IMR-90 (cell line): Measurements from ENCODE around the gene PCDHGA3. TPM values are rescaled to one million over a fixed set of nuclear protein-coding genes. Genes with fewer than 3 reads are reported as not detected.

Experiments
- ATAC-seq: fragments of 200-7000 bp; cut with Tn5 transposase; 2 replicates; pipeline ENCODE4 v1.9.1; 2020; ENCODE audit warnings: low read depth, mild to moderate bottlenecking, moderate library complexity
- BruUV-seq: library from RNA; stranded (reverse); fragments of 400-500 nt; replicated peaks from 2 replicates; lab custom pipeline; 2021; lab: Mats Ljungman, UMichigan
- CTCF ChIA-PET: fragments of 300-600 bp; formaldehyde crosslinking; extraction: SDS; loops from one replicate; lab custom pipeline; 2021; ENCODE audit warnings: antibody characterized with exemption; lab: Yijun Ruan, JAX
- POLR2A ChIA-PET: fragments of 300-600 bp; sonication (Branson Sonifier 250); formaldehyde crosslinking; loops from one replicate; lab custom pipeline; 2022; ENCODE audit warnings: antibody characterized with exemption; ENCODE audit not compliant: unreplicated experiment; lab: Charles Lee
- DNase-seq: peaks from one replicate; pipeline ENCODE4 v3.0.0; 2013
- H2AFZ ChIP-seq: replicated peaks from 2 replicates; pipeline ENCODE3; 2013; ENCODE audit warnings: low read length, mild to moderate bottlenecking; ENCODE audit not compliant: poor library complexity
- H2AK5ac ChIP-seq: 2 replicates; pipeline ENCODE4 v1.6.1; 2013; ENCODE audit warnings: low read depth, low read length, inconsistent platforms
- H2AK9ac ChIP-seq: replicated peaks from 2 replicates; pipeline ENCODE3; 2013; ENCODE audit warnings: mild to moderate bottlenecking, low read depth, low read length, moderate library complexity; ENCODE audit not compliant: poor library complexity
- H2BK120ac ChIP-seq: 2 replicates; pipeline ENCODE4 v1.6.1; 2013; ENCODE audit warnings: low read depth, low read length, inconsistent platforms
- H2BK15ac ChIP-seq: 3 replicates; pipeline ENCODE4 v1.6.1; 2013; ENCODE audit warnings: low read depth, low read length, inconsistent platforms
- H2BK20ac ChIP-seq: 2 replicates; pipeline ENCODE4 v1.6.1; 2013; ENCODE audit warnings: low read depth, mild to moderate bottlenecking, inconsistent platforms, low read length, moderate library complexity
- H2BK5ac ChIP-seq: 2 replicates; pipeline ENCODE4 v1.6.1; 2013; ENCODE audit warnings: mild to moderate bottlenecking, low read depth, low read length, inconsistent platforms; ENCODE audit not compliant: poor library complexity, severe bottlenecking
- H3K14ac ChIP-seq: replicated peaks from 2 replicates; pipeline ENCODE4 v1.6.1; 2013; ENCODE audit warnings: low read depth, low read length, inconsistent platforms
- H3K18ac ChIP-seq: 2 replicates; pipeline ENCODE4 v1.6.1; 2013; ENCODE audit warnings: low read depth, low read length, control low read depth
- H3K23ac ChIP-seq: 2 replicates; pipeline ENCODE4 v1.6.1; 2013; ENCODE audit warnings: low read depth, low read length, inconsistent platforms
- H3K27ac ChIP-seq: 2 replicates; pipeline ENCODE4 v1.5.1; 2013; ENCODE audit warnings: mild to moderate bottlenecking, control low read depth, low read length; ENCODE audit not compliant: insufficient read depth
- H3K27me3 ChIP-seq: 2 replicates; pipeline ENCODE4 v1.6.1; 2013; ENCODE audit warnings: low read length; ENCODE audit not compliant: control insufficient read depth, insufficient read depth
- H3K36me3 ChIP-seq: 2 replicates; pipeline ENCODE4 v1.6.1; 2013; ENCODE audit warnings: low read length, mixed read lengths; ENCODE audit not compliant: control insufficient read depth, insufficient read depth
- H3K4ac ChIP-seq: 2 replicates; pipeline ENCODE4 v1.6.1; 2013; ENCODE audit warnings: low read depth, low read length, inconsistent platforms
- H3K4me1 ChIP-seq: 2 replicates; pipeline ENCODE4 v1.6.1; 2013; ENCODE audit warnings: low read length, mixed read lengths; ENCODE audit not compliant: control insufficient read depth, insufficient read depth
- H3K4me2 ChIP-seq: 2 replicates; pipeline ENCODE4 v1.6.1; 2013; ENCODE audit warnings: low read depth, mild to moderate bottlenecking, control low read depth, low read length, moderate library complexity
- H3K4me3 ChIP-seq: 2 replicates; pipeline ENCODE4 v1.5.1; 2013; ENCODE audit warnings: low read depth, mild to moderate bottlenecking, control low read depth, low read length, moderate library complexity; ENCODE audit not compliant: insufficient read depth
- H3K56ac ChIP-seq: 2 replicates; pipeline ENCODE4 v1.6.1; 2013; ENCODE audit warnings: low read length, inconsistent platforms; ENCODE audit not compliant: insufficient read depth; ENCODE audit errors: extremely low read depth
- H3K79me1 ChIP-seq, 2 experiments: 2 replicates each; pipeline ENCODE4 v1.6.1; 2013; ENCODE audit warnings: low read length in 2 of 2, inconsistent platforms in 1 of 2, low read depth in 1 of 2
- H3K9ac ChIP-seq: 2 replicates; pipeline ENCODE4 v1.6.1; 2013; ENCODE audit warnings: low read depth, low read length, control low read depth
- H3K9me1 ChIP-seq: 2 replicates; pipeline ENCODE4 v1.6.1; 2013; ENCODE audit warnings: low read length, inconsistent platforms; ENCODE audit not compliant: insufficient read depth
- H3K9me3 ChIP-seq: 2 replicates; pipeline ENCODE4 v1.6.1; 2013; ENCODE audit warnings: low read length; ENCODE audit not compliant: control insufficient read depth, insufficient read depth
- H4K20me1 ChIP-seq: 2 replicates; pipeline ENCODE4 v1.6.1; 2013; ENCODE audit warnings: low read length, inconsistent platforms; ENCODE audit not compliant: insufficient read depth
- H4K5ac ChIP-seq: 2 replicates; pipeline ENCODE4 v1.6.1; 2013; ENCODE audit warnings: mild to moderate bottlenecking, low read depth, low read length, control low read depth
- H4K8ac ChIP-seq, 2 experiments: 2 replicates each; pipeline ENCODE4 v1.6.1; 2013; ENCODE audit warnings: low read depth in 2 of 2, low read length in 2 of 2, control low read depth in 1 of 2, inconsistent platforms in 1 of 2
- H4K91ac ChIP-seq: 2 replicates; pipeline ENCODE4 v1.6.1; 2013; ENCODE audit warnings: low read depth, low read length, inconsistent platforms; ENCODE audit not compliant: insufficient read depth
- BHLHE40 ChIP-seq: fragments of 150-350 bp; IDR thresholded peaks from 2 replicates; pipeline ENCODE4 v1.6.1; 2016; ENCODE audit warnings: mild to moderate bottlenecking, low read depth, low read length
- CEBPB ChIP-seq: IDR thresholded peaks from 2 replicates; pipeline ENCODE4 v1.6.1; 2012; ENCODE audit warnings: low read depth, low read length, improper control_type of control experiment
- CHD1 ChIP-seq: IDR thresholded peaks from 2 replicates; pipeline ENCODE4 v1.6.1; 2012; ENCODE audit warnings: low read depth, low read length, improper control_type of control experiment
- CTCF ChIP-seq: conservative IDR thresholded peaks from 2 replicates; pipeline ENCODE4 v1.5.1; 2012; ENCODE audit warnings: mild to moderate bottlenecking, low read depth, low read length, improper control_type of control experiment
- ELK1 ChIP-seq: fragments of 150-350 bp; IDR thresholded peaks from 2 replicates; pipeline ENCODE4 v1.6.1; 2016; ENCODE audit warnings: low read depth, mild to moderate bottlenecking, low read length, moderate library complexity, borderline replicate concordance
- FOS ChIP-seq: fragments of 150-350 bp; IDR thresholded peaks from 2 replicates; pipeline ENCODE4 v1.6.1; 2016; ENCODE audit warnings: low read depth, low read length
- MAFK ChIP-seq: IDR thresholded peaks from 2 replicates; pipeline ENCODE4 v1.6.1; 2012; ENCODE audit warnings: low read depth, low read length, improper control_type of control experiment
- MAZ ChIP-seq: IDR thresholded peaks from 2 replicates; pipeline ENCODE4 v1.6.1; 2012; ENCODE audit warnings: low read depth, mild to moderate bottlenecking, low read length, improper control_type of control experiment, moderate library complexity, borderline replicate concordance
- MXI1 ChIP-seq: IDR thresholded peaks from 2 replicates; pipeline ENCODE4 v1.6.1; 2012; ENCODE audit warnings: low read depth, mild to moderate bottlenecking, low read length, moderate library complexity, borderline replicate concordance
- NFE2L2 ChIP-seq: fragments of 150-350 bp; IDR thresholded peaks from 2 replicates; pipeline ENCODE4 v1.6.1; 2016; ENCODE audit warnings: low read depth, mild to moderate bottlenecking, low read length
- POLR2A ChIP-seq: IDR thresholded peaks from 2 replicates; pipeline ENCODE4 v1.6.1; 2012; ENCODE audit warnings: mild to moderate bottlenecking, low read depth, low read length
- RAD21 ChIP-seq: IDR thresholded peaks from 2 replicates; pipeline ENCODE4 v1.6.1; 2012; ENCODE audit warnings: low read length, improper control_type of control experiment
- RCOR1 ChIP-seq: IDR thresholded peaks from 2 replicates; pipeline ENCODE4 v1.6.1; 2012; ENCODE audit warnings: mild to moderate bottlenecking, low read length, improper control_type of control experiment; ENCODE audit not compliant: insufficient replicate concordance
- RFX5 ChIP-seq: IDR thresholded peaks from 2 replicates; pipeline ENCODE4 v1.8.0; 2012; ENCODE audit warnings: low read depth, mild to moderate bottlenecking, low read length, moderate library complexity
- SMC3 ChIP-seq: fragments of 150-350 bp; IDR thresholded peaks from 2 replicates; pipeline ENCODE4 v1.6.1; 2016; ENCODE audit warnings: low read depth, mild to moderate bottlenecking, antibody characterized with exemption, low read length, moderate library complexity
- USF2 ChIP-seq: fragments of 150-350 bp; IDR thresholded peaks from 2 replicates; pipeline ENCODE4 v1.6.1; 2017; ENCODE audit warnings: mild to moderate bottlenecking, antibody characterized with exemption, low read length, low read depth
- WGBS, 2 experiments: methylation state at CpG; one replicate each; pipeline versions ENCODE4 v1.1.5 to v1.1.7; 2013; ENCODE audit warnings: missing lambda C conversion rate in 2 of 2; ENCODE audit not compliant: insufficient read length in 1 of 2; ENCODE audit errors: extremely low coverage in 2 of 2; 5-methylcytosine and 5-hydroxymethylcytosine counted together
- dilution Hi-C: fragments of 300-500 bp; cut with HindIII; formaldehyde crosslinking; loops from one replicate; pipeline ENCODE4 v1.14.3; 2018; ENCODE audit warnings: low sequenced_read_pairs; ENCODE audit not compliant: unreplicated experiment
- in situ Hi-C: fragments of 300-500 bp; cut with MboI; formaldehyde crosslinking; loops from 3 replicates; pipeline ENCODE4 v1.14.3; 2019; ENCODE audit warnings: low sequenced_read_pairs, inconsistent platforms, mixed read lengths
- intact Hi-C: fragments of 100-400 bp; cut with micrococcal nuclease; formaldehyde crosslinking; loops from 2 replicates; pipeline ENCODE4 v1.10.0; 2022
- polyA plus RNA-seq, 3 experiments: library from polyadenylated mRNA; depleted of rRNA; stranded (reverse); fragments of >200 nt; gene quantifications; 2 replicates each; pipeline ENCODE4 v1.2.3, GENCODE V29; 2012; ENCODE audit warnings: low replicate concordance in 1 of 3
- total RNA-seq: library from RNA; depleted of rRNA; stranded (reverse); fragments of >200 nt; gene quantifications from 2 replicates; pipeline ENCODE4 v1.2.3, GENCODE V29; 2012

The PCDHGA3 gene
- total and polyA plus RNA-seq, 2 of the 4 experiments (the other 2 are of a cell fraction), result 1.4 to 1.6 TPM

- Histone ChIP-seq H2BK5ac (no peak overlapping the region), H2AK9ac (no peak overlapping the region), H2BK15ac (no peak overlapping the region), H2AFZ (no peak overlapping the region), H4K8ac (no peak overlapping the region), H2AK5ac (no peak overlapping the region), H3K23ac (no peak overlapping the region), H3K18ac (no peak overlapping the region), H3K9me1 (no peaks in the 10 kb centered on the region), H4K5ac (no peak overlapping the region), H3K27me3 (peaks cover 2% of the 10 kb centered on the region; the same call in 1 of the 2 replicates), H3K14ac (no peak overlapping the region), H3K4me3 (no peak overlapping the region), H4K20me1 (no peaks in the 10 kb centered on the region), H3K56ac (no peak overlapping the region), H3K9ac (no peak overlapping the region), H3K36me3 (peaks cover 7% of the 10 kb centered on the region; the same call in 1 of the 2 replicates), H3K4me2 (peak overlapping the region; percentile 22; the same call in 1 of the 2 replicates), H3K79me1 (peaks cover 0 to 3% of the 10 kb centered on the region in 2 experiments; a peak in 1 of 4 replicates), H3K4me1 (no peaks in the 10 kb centered on the region), H3K9me3 (peaks cover 63% of the 10 kb centered on the region), H4K91ac (no peak overlapping the region), H2BK20ac (no peak overlapping the region), H2BK120ac (no peak overlapping the region), H3K4ac (no peak overlapping the region), H3K27ac (no peak overlapping the region)
- in situ Hi-C loops (no loop called here), intact Hi-C loops (loop anchor here (5.0 kb wide), 1 partner anchor 33 kb away; no protein-coding TSS in a partner anchor), dilution Hi-C loops (no loop called here)
- WGBS, 2 experiments, result 60% methylated on average over 1 of the region's 15 CpGs; no CpG with 5 or more reads in 1 of the 2 experiments
- no peak for TF ChIP-seq RCOR1
- TF ChIP-seq RFX5, result no peak
- no peak for TF ChIP-seq ELK1
- TF ChIP-seq POLR2A, result no peak
- no peak for TF ChIP-seq SMC3
- no peak for TF ChIP-seq MAZ
- no peak for TF ChIP-seq USF2
- TF ChIP-seq CEBPB, result no peak
- no peak for TF ChIP-seq MAFK
- no peak for TF ChIP-seq CHD1
- no peak for TF ChIP-seq MXI1
- no peak for TF ChIP-seq BHLHE40
- TF ChIP-seq NFE2L2, result no peak
- no peak for TF ChIP-seq FOS
- no peak for TF ChIP-seq RAD21
- TF ChIP-seq CTCF, result no peak
- no TSS peak for BruUV-seq
- no peak for DNase-seq
- CTCF ChIA-PET, result interaction anchor here (0.7 kb wide), 1 partner anchor 40 kb away, joined by 3 read pairs; the partner anchor contains the start of gene TAF7
- POLR2A ChIA-PET, result no interaction called here
- no peak for ATAC-seq
These were observed 17.1 kb downstream of the PCDHGA3 start for GRCh38 chr5:141360685-141361084.
